ENCODE data around the gene KLF17.
"Not testable (repeated sequence)": the region's sequence is repeated elsewhere in the genome, so short reads cannot be mapped to it uniquely, and the experiment has no call there.

Gene KLF17

DNA sequence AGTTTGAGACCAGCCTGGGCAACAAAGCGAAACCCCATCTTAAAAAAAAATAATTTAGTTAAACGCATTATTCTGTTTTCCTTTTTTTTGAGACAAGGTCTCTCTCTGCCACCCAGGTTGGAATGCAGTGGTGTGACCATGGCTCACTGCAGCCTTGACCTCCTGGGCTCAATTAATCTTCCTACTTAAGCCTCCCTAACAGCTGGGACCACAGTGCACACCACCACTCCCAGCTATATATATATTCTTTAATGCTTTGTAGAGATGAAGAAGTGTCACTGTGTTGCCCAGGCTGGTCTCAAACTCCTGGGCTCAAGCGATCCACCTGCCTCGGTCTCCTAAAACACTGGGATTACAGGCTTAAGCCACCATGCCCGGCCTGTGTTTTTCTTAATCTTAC, 7.7 kb upstream of the KLF17 start:
- no peak for DNase-seq

DNA sequence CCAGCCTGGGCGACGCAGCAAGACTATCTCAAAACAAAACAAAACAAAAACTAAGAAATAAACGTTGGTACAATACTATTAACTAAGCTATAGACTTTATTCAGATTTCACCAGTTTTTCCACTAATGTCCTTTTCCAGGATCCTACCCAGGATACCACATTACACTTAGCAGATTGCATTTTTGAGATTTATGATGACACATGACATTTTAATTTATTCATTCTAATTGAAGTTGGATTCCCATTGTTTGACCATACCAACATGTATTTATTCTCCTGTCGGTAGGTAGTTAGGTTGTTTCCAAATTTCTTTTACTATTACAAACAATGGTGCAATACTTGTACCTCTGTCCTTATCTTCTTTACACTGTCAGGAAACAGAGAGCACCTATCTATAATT, 6.8 kb upstream of the KLF17 start:
- no peak for DNase-seq

DNA sequence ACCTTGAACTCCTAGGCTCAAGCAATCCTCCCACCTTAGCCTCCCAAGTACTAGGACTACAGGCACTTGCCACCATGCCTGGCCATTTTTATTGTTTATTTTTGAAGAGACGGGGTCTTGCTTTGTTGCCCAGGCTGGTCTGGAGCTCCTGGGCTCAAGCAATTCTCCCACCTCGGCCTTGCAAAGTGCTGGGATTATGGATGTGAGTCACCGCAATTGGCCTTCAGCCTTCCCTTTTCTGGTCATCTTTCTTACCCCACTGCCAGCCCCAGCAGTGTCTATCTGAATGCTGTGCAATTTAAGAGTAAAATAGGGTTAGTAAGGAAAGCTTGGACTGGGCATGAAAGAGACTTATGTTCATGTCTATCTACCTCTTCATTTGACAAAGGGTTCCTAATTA, 6.1 kb upstream of the KLF17 start:
- no peak for DNase-seq

DNA sequence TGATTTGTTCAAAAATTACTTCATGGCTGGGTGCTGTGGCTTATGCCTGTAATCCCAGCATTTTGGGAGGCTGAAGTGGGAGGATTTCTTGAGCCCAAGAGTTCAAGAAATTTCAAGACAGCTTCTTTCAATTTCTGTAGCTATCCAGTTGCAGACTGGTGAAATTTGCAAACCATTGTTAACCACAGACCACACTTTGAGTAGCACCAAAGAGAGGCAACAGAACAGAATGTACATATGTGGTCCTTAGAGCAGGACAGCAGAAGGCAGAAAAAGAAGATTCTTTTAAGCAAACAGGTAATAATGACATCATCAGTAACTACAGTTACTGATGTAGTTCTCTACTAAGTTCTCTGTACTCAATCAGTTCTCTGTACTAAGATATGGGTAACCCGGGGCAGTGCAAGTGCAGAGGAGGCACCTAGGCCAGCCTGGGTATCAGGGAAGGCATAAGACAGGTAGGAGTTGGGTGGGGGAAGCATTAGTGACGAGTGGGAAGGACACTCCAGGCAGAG, 5.5 kb upstream of the KLF17 start:
- DNase-seq = no peak

DNA sequence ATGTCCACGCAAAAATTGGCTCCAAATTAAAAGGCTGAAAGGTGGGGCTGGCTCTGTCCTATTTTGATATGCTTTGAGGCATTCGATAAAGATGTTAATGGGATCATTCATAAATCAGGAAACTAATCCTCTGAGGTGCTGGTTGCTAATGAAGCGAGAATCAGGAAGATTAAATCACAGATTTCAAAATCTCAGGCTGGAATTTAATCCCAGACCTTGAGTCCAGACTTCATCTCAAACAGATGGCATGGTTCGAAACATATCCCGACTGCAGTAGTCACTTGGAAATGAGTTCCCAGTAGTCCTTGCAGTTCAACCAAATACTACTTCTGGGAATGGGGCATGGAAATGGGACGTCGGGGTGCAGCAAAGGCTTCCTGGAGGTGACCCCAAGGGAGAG, 4.5 kb upstream of the KLF17 start:
- no peak for DNase-seq

DNA sequence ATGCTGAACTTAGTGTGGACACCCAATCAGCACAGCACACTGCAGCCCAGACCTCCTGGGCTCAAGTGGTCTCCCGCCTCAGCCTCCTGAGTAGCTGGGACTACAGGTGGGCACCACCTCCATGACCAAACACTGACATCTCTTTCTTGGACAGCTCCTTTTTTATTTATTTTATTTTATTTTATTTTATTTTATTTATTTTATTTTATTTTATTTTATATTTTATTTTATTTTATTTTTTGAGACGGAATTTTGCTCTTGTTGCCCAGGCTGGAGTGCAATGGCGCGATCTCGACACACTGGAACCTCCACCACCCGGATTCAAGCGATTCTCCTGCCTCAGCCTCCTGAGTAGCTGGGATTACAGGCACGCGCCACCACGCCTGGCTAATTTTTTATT, 1.3 kb upstream of the KLF17 start:
- not testable (repeated sequence) for DNase-seq

DNA sequence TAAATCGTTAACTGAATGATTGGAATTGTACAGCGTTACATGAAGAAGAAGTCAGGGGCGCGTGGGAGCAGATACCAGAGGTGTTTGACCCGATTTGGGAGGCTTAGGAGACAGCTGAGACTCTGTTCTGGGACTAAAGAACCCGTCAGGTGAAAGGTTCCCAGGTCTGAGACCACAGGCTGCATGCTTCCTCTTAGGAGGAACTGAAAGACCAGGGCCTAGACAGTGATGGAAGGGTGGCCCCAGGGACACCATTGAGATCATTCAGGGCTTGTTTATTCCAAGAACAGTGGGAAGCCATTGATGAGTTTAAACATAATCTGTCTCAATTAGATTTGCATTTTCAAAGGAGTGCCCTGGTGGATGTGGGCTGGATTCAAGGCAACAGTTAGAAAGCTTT, 904 bp downstream of the KLF17 start:
- DNase-seq = no peak

DNA sequence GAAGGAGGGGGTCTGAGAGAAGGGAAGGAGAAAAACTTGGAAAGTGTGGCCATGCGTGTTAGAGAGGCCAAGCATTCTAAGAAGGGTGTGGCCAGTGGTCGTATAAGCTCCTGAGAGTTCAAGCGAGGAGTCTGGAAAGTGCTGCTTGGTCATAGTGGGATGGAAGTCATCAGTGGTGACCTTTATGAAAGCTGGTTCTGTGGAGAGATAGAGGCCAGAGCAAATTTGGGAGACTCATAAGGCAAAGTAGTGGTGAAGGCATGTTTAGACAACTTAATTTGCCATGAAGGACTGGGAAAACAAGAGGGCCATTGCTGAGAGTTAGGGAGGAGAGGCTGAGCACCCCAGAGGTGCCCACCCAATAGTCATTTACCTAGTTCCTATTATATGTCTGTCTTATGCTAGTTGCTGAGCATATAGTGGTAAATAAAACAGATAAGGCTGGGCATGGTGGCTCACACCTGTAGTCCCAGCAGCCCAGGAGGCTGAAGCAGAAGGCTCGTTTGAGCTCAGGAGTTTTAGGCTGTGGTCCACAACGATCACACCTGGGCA, 1.9 kb downstream of the KLF17 start:
- DNase-seq = no peak

DNA sequence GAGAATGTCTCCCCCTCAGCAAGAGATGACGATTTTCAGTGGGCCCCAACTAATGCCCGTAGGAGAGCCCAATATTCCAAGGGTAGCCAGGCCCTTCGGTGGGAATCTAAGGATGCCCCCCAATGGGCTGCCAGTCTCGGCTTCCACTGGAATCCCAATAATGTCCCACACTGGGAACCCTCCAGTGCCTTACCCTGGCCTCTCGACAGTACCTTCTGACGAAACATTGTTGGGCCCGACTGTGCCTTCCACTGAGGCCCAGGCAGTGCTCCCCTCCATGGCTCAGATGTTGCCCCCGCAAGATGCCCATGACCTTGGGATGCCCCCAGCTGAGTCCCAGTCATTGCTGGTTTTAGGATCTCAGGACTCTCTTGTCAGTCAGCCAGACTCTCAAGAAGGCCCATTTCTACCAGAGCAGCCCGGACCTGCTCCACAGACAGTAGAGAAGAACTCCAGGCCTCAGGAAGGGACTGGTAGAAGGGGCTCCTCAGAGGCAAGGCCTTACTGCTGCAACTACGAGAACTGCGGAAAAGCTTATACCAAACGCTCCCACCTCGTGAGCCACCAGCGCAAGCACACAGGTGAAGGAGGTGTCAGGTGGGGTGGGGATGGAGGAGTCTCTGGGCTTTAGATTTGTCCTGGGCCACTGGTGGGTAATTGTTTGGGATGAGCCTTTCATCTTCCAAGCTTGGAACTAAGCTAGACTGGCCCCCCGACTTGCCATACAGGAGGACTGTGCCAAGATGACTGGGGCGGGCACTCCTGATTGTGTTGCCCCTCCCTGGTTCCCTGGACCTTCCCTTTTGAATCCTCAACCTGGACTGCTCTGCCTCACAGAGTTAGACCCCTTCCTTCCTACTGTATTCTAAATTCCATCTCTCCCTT, 11.2 kb downstream of the KLF17 start:
- DNase-seq = no peak

DNA sequence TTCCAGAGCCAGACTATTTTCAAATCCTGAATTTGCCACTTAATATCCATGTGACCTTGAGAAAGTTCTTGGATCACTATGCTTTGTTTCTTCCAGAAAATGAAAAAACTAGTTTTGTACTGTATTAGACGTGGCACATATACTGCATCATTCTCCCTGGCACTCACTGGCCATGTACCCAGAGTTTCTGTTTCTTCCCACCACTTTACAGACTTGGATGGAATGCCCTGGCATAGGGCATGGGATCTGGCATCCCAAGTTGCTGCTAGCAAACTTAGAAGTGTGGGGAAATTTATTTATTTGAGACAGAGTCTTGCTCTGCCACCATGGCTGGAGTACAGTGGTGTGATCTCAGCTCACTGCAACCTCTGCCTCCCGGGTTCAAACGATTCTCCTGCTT, 12.8 kb downstream of the KLF17 start:
- no peak for DNase-seq

DNA sequence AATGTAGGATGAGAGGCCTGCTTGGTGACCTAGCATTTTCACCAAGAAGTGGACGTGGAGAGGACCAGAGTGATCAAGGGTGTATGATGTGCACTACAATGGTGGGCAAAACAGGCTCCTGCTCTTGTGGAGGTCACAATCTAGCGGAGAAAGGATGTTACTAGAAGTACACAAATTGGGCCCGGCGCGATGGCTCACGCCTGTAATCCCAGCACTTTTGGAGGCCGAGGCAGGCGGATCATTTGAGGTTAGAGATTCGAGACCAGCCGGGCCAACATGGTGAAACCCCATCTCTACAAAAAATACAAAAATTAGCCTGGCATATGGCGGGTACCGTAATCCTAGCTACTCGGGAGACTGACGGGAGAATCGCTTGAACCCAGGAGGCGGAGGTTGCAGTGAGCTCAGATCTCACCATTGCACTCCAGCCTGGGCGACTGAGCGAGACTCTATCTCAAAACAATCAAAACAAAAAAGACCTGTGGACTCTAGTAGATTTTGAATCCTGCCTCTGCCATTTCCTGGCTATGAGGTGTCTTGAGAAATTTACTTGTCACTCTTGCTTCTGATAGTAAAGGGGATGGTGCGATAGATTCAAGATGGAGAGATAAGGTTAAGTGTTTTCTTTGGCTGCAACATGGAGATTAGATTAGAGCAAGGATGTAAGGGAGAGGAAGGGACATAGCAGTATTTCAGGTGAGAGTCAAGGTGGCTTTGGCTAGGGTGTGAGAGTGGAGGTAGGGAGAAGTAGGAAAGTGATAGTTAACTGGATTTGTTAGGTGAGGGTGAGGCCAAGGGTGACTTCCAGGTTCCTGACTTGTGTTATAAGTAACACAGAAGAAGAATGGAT, 15.7 kb downstream of the KLF17 start:
- DNase-seq = no peak

DNA sequence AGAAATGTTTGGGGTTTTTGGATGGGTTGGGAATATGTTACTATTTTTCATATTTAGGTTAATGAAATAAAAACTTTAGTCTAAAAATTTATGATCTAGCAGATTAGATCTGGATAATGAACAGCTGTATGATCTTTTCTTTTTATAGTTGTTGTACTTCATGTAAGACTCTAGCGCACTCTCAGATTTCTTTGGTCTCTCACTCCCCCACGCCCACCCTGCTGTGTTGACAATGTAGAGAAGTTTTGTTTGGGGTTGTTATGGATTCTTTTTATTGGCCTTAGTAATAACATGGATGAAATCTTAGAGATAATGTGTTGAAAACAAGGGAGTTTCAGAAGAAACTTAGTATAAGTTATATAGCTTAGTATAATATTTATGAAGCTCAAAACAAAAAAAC, 17.3 kb downstream of the KLF17 start:
- no peak for DNase-seq

DNA sequence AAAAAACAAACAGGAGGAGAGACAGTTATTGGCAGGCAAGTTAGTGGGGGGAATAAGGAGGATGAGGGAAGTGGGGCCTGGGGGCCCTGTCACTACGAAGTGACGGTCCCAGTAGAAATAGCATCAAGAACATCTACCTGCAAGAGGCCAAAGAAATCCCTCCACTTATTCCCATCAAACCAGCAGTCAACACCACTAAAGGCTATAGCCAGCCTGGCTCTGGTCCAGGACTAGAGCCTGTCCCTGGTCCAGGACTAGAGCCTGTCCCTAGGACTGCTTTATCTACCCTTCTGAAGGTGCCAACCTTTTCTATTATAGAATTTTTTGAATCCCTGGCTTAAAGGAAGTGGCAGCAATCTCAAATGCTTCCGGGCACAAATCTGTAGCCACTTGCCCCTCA, 19.6 kb downstream of the KLF17 start:
- DNase-seq = no peak

DNA sequence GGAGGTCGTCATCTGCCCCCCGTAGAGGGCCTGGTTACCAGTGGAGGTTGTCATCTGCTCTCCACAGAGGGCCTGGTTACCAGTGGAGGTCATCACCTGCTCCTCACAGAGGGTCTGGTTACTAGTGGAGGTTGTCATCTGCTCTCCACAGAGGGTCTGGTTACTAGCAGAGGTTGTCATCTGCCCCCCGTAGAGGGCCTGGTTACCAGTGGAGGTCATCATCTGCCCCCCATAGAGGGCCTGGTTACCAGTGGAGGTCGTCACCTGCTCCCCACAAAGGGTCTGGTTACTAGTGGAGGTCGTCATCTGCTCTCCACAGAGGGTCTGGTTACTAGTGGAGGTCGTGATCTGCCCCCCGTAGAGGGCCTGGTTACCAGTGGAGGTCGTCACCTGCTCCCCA, 20.9 kb downstream of the KLF17 start:
- not testable (repeated sequence) for DNase-seq

DNA sequence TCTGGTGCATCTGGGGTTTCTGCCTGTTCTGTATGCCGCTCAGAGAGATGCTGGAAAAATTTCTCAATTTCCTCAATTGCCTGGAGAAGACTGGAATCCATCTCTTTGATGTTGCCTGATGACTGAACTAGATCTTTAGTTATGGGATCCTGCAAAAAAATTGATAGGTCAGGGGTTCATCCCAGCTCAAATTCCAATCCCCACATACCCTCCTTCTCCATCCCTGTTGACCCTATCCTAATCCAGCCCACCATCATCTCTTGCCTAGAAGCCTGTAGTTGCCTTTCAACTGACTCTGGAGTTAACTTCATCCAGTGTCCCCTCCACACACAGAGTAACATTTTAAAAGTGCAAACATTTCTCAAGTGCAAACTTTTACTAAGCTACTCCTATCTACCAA, 22.9 kb downstream of the KLF17 start, which contains the start of gene KLF18:
TSS of gene KLF18 (minus strand) at position 101 of the 400 bp plus-strand sequence. CDS start at position 101, 0 bp downstream.
- no peak for DNase-seq

DNA sequence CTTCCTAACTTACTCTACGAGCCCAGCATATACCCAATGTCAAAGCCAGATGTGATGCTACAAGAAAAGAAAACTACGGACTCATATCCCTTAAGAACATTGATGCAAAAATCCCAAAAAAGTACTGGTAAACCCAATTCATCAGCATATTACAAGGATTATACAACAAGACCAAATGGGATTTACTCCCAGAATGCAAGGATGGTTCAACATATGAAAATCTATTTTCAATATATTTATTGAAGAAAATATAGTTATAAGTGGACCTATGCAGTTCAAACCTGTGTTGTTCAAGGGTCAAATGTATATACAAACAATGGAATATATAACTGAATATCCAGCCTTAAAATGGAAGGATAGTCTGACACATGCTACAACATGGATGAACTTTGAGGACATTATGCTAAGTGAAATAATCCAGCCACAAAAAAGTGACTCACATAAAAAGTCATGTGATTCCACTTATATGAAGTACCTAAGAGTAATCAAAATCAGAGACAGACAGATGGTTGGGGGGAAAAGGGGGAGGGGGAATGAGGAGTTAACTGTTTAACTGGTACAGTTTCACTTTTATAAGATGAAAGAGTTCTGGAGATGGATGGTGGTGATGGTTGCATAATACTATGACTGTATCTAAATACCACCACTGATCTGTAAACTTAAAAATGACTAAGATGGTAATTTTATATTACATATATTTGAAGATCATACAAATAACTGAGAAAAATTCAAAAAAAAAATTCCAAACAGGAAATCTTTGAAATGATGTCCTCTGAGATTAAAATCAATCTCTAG, 26.5 kb downstream of the KLF17 start:
- DNase-seq = no peak

DNA sequence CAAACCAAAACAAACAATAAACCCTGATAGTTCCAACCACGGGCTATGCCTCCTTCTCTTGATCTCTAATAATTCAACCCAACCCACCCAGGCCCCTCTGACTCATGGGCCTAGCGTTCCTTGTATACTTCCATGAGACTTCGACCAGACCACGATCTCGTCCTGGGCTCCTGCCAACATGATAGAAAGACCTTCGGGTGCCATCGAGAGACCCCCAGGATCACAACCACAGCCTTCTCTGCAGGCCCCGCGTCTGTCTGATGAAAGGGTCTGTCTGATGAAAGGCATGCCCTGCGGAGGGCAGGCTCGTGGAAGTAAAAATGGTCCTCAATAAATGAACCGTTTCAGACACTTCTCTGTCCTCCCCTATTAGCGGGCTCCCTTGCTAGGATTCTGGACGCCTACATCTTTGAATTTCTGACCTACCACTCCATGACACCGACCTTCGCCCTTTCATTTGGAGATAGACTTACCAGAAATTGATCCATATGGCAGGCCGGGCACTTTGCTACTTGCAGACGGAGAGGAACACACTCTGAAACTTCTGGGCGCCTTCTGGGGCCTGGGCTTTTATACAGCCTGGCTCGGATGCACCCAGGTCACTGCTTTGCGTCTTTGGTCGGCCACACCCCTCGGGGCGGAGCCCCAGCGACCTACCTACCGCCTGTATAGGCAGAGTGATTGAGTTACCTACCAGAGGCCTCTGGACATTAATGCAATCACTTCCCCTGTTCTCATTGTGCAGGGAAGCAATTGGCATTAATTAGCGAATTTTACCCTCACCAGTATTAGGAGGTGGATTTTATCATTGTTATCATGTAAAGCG, 28.1 kb downstream of the KLF17 start:
- no peak for DNase-seq

DNA sequence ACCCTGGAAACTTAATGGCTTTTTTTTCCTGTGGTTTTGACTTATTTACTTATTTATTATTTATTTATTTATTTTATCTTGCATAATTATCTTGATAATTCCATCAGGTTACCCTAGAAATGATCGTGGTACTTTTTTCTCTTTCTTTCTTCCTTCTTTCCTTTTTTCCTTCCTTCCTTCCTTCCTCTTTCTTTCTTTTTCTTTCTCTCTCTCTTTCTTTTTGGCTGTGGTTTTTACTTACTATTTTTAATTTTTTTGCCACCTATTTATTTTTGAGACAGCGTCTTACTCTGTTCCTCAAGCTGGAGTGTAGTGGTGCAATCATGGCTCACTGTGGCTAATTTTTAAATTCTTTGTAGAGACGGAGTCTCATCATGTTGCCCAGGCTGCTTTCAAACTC, 29.0 kb downstream of the KLF17 start:
- no peak for DNase-seq

DNA sequence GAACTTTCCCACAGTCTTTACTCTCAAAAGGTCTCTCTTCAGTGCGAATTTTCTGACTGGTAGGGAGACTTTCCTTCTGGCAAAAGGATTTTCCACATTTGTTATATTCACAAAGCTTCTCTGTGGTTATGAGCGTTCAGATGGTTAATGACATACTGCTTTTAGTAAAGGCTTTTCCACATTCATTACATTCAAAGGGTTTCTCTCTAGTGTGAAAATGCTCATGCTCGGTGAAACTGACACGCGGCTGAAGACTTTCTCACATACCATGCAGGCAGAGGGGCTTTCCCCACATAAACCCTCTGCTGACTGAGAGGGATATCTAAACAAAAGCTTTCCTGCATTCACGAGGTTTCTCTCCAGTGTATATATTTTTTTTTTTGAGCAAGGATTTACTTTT, 32.7 kb downstream of the KLF17 start:
- no peak for DNase-seq

DNA sequence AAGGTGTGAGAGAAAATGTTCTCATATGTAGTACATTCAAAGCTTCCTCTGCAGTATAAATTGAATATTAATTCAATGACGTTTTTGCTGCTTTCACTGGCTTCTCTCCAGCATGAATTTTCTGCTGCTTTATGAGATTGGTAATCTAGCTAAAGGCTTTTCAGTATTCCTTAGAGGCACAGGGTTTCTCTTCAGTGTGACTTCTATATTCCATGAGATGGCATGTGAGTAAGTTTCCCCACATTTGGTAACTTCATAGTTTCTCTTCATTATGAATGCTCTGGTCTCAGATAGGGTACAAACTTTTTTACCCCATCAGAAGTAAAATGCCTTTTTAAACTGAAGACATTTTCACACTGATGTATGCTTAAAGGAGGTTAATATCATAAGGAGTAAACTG, 33.2 kb downstream of the KLF17 start:
- no peak for DNase-seq

DNA sequence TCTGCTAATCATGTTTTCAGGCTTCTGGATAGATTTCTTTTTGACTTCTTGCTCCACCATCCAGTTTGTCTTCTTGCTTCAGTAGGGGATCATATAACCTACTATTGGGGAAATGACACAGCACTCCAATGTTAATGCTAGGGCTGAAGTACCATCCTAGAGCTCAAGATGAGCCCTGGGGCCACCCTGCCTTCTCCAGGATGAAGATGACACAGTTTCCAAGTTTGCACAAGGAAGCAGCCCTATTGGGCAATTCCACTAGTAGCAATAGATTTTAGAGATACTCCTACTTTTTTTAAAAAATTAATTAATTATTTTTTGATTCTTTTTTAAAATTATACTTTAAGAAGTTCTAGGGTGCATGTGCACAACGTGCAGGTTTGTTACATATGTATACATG, 34.1 kb downstream of the KLF17 start:
- no peak for DNase-seq

DNA sequence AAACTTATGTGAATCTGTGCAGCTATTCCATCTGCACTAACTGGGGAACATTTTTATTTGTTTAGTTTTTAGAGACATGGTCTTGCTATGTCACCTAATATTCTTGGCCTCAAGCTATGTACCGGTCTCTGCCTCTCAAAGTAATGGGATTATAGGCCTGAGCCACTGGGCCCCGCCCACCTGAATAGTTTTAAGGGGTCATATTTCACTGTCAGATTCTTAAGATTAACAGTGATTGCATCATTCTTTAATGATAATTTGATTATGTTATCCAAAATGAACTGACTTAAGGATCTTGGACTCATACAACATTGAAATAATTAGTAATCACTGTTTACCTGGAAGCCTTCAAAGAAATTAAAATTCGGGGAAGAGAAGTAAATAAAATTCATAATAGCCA, 35.4 kb downstream of the KLF17 start:
- no peak for DNase-seq
